Pulmonary artery endothelial cell (primary cell): Measurements from ENCODE around the gene TMEM121. TPM values are rescaled to one million over a fixed set of nuclear protein-coding genes. Genes with fewer than 3 reads are reported as not detected.
"Not testable (repeated sequence)": the region's sequence is repeated elsewhere in the genome, so short reads cannot be mapped to it uniquely, and the experiment has no call there.

Source experiments
- DNase-seq: peaks from one replicate; pipeline ENCODE4 v3.0.0-alpha.2; 2011; ENCODE audit warnings: low read depth, low spot score
- total RNA-seq: library from RNA; depleted of rRNA; stranded (reverse); fragments of >200 nt; gene quantifications from 2 replicates; pipeline ENCODE4 v1.2.3, GENCODE V29; 2014

Gene TMEM121
- total RNA-seq, 1 donor from 2014 or later: 15.6 TPM

DNA sequence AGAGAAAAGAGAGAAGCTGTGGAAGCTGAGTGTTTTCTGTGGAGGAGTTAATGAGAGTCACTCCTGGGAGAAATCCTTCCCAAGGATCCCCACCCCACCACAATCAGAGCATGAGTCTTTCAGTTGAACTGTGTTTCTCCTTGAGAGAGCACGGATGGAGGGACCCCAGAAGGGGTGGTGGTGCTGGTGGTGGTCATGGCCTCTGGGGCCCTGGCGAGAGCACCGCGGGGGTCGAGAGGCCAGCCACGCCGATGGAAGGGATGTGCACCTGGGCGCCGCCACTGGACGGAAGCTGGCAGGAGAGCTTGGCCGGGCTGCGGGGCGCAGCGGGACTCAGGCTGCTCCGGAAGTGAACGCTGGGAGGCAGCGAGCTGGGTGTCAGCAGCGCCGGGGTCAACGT, 20.0 kb downstream of the TMEM121 start:
- DNase-seq: not testable (repeated sequence)

DNA sequence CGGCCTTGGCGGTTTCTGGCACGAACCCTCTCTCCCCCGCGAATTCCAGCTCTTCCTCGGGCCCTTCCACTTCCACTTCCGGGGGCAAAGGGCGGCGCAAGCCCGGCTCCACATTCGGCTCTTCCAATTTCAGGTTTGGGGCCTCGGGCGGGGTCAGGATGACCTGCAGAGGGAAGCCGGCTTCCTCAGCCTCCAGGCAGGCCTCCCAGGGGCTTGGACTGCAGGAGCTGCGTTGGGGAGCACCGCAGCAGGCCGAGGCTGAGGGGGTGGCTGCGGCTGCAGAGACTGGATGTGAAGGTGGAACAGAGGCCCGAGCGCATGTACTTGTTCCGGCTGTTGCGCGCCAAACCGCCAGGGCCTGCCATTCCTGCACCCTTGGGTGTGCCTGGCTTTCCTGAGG, 20.7 kb downstream of the TMEM121 start:
- DNase-seq: not testable (repeated sequence)

DNA sequence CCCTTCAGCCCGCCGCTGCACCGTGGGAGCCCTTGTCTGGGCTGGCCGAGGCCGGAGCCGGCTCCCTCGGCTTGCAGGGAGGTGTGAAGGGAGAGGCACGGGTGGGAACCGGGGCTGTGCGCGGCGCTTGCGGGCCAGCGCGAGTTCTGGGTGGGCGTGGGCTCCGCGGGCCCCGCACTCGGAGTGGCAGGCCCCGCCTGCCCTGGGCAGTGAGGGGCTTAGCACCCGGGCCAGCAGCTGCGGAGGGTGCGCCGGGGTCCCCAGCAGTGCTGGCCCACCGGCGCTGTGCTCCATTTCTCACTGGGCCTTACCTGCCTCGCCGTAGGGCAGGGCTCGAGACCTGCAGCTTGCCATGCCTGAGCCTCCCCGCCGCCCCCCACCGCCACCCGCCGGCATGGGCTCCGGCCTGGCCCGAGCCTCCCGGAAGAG, 21.4 kb downstream of the TMEM121 start:
- no peak for DNase-seq

DNA sequence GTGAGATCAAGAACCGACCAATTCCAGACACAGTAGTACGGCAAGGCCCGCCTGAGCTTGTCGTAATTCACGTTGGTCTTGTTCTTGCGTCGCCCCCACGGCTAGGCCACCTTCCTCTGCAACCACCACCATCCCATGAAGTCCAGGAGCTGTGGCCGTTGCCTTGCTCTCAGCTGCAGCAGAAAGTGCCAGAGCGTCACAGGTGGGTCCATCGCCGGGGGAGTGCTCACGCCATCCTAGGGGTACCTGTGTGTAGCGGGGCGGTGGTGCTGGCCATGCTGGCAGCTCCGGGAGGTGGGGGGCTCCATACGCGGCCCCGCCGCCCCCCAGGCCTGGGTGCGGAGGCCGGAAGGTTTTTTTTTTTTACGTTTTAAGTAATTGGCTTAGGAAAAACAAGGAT, 23.1 kb downstream of the TMEM121 start:
- no peak for DNase-seq

DNA sequence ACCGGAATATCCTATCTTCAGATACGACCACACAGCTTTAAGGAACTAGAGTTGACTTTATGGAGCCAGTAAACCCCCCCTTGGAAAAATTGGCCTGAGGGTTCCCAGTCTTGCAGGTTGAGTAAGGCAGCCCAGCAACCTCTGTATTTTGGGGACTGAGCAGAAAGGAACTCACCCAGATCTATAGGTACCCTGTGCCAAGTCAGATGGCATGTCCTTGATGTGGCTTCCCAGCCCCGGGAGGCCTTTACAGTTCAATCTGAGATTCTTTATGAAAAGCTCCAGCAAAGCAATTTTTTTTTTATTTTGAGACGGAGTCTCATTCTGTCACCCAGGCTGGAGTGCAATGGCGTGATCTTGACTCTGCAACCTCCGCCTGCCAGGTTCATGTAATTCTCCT, 27.6 kb downstream of the TMEM121 start:
- DNase-seq: no peak

DNA sequence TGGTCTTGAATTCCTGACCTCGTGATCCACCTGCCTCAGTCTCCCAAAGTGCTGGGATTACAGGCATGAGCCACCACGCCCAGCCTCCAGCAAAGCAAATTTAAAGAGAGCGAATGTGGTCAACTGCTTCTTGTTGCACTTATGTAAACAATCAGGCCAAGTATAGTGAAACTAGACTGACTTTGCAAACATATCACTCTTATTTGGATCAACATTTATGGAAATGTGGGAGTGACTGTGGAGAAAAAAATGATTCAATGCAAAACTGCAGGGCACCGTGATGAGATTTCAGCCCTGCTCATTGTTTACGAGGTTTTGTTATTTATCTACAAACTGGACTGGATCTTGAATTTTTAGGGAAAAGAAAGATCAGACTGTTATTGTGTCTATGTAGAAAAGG, 28.1 kb downstream of the TMEM121 start:
- DNase-seq: no peak

DNA sequence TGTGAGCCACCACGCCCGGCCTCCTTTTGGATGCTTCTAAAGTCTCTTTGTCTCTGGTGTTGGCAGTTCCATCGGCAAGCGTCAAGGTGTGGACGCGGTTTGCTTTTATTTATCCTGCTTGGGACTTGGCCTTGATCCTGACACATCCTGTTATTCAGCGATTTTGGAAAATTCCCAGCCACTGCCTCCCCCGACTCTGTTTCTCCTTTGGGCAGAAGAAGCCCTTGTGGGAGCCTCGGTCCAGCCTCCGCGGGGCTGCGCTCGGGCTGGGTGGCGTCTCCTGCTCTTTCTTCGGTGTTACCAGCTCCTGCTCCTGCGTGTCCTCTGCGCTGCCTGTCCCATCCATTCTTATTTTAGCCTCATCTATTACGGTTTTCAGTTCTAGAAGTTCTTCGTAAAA, 31.3 kb downstream of the TMEM121 start:
- not testable (repeated sequence) for DNase-seq

DNA sequence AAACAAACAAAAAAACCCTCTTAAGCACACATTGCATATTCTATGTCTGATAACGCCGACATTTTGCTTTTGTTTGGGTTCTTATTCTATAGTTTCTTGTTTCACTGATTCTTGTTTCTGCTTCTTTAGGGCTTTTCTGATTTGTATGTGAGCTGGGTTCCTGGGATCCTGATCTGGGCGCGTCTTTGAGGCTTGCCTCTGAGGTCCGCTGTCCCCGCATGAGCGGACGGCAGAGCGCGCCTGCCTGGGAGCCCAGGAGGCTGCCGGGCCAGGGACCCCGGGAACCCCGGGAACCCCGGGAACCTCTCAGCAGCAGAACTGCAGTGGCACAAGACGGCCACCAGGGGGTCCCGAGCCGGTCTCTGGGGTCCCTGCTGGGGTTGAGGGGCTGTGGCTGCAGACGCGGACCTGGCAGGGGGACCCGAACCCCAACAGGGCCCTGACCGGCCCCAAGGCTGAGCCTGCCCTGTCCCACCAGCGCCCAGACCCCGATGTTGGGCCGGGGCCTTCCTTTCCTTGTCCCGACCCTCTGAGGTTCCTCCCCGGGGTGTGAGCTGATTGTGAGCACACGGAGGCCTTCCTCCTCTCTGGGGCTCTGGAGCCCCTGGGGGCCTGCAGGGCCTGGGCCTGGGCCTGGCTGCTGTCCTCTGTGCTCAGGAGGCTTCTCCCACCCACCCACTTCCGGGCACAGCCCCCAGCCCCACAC, 32.2 kb downstream of the TMEM121 start:
- not testable (repeated sequence) for DNase-seq

DNA sequence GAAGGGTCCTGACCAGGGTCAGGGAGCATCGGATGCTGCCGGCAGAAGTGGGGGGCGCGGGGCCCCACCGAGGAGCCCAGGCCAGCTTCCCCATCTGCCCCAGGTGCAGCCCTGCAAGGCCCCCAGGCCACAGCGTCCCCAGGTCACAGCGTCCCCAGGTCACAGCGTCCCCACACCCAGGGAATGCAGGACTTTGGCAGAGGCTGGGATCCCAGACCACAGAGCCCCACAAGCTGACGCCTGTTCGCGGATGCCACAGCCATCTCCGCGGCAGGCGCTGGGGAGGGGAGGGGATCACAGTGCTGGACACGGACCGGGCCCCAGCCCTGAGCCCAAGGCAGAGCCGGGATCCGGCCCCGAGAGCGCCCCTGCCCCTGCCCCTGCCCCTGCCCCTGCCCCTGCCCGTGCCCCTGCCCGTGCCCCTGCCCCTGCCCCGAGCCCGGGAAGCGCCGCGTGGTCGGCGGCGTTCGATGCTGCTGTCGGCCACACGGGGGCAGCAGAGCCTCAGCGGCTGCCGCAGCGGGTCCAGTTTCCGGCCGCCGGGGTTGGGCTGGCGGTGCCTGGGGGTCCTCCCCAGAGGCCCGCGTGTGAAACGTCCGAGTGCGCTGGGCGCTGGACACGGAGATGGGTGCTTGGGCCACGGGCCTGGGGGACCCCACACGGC, 33.1 kb downstream of the TMEM121 start:
- not testable (repeated sequence) for DNase-seq

DNA sequence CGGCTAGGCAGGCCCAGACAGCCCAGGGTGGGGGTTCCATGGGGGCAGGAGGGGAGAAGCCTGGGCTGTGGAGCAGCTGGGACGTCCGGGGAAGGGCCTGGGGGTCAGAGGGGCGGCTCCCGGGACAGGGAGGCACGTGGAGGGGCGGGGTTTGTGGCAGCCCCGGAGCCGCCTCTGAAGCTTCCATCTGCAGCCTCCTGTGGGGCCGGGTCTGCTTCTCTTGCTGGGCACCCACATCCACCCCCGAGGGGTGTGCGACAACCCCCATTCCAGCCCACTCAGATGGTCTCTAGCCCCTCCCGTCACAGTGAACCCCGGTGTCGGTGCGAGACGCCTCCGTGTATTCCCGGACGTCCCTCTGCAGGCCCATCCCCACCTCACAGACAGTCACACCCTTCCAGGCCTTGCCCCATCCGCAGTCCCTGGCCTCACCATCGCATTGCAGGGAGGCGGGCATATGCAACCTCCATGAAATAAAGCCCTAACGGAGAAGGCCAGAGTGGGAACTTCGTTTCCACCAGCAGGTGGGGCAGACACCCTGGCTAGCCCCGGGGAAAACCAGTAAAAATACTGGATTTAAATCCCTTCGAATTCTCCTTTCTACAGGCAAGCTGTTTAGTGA, 33.8 kb downstream of the TMEM121 start:
- not testable (repeated sequence) for DNase-seq

DNA sequence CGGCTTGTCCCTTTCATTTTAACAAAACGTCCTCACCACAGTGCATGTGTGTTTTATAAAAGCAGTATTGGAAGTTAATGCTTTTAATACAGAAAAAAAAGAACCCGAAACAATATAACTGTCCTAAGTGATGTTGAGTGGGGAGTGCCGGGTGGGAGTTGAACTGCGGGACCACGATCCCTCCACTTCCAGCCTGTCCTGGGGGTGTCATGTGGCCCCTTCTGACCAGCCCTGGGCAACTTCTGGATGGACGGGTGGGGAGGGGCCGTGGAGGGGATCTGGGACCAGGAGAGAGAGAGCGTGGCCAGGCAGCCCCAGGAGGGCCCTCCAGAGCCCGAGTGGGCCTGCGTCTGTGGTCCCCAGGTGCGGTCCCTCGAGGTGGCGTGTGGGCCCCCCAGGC, 35.0 kb downstream of the TMEM121 start:
- not testable (repeated sequence) for DNase-seq

DNA sequence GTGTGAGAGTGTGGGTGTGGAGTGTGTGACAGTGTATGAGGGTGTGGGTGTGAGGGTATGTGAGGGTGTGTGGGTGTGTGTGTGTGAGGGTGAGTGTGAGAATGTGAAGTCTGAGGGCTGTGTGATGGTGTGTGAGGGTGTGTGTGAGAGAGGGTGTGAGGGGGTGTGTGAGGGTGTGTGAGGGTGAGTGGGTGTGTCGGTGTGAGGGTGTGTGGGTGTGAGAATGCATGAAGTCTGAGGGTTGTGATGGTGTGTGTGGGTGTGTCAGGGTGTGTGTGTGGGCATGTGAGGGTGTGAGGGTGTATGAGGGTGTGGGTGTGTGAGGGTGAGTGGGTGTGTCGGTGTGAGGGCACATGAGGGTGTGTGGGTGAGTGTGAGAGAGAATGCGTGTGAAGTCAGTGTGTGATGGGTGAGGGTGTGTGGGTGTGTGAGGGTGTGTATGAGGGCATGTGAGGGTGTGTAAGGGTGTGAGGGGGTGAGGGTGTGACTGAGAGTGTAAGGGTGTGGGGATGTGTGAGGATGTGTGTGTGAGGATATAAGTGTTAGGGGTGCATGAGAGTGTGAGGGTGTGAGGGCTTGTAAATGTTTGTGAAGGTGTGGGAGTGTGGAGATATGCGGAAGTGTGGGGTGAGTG, 36.4 kb downstream of the TMEM121 start:
- DNase-seq: no peak

DNA sequence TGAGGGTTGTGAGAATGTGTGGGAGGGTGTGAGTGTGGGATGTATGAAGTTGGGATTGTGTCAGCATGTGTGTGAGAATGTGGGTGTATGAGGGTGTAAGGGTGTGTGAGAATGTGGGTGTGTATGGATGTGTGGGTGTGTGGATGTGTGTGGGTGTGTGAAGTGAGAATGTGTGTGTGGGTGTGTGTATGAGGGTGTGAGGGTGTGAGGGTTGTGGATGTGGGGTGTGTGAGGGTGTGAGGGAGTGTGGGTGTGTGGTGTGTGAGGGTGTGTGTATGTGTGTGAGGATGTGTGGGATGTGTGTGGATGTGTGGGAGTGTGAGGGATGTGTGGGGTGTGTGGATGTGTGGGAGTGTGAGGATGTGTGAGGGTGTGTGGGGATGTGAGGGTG, 37.0 kb downstream of the TMEM121 start:
- DNase-seq: no peak

DNA sequence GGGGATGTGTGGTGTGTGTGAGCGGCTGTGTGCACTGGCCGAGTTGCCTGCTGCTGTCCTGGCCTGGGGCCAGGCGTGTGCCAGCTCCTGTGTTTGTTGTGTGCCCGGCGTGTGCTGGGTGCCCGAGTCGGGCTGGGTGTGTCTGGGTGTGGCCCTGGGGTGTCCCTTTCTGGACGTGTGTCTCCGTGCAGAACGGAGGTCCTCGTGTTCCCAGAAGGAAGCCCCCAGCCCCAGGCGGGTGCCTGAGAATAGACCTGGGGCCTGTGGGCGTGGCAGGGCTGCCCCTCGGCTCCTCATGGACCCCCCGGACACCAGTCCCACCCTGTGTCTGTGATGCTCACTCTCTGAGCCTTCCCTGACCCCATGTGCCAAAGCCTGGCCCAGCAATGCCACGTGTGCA, 38.2 kb downstream of the TMEM121 start:
- not testable (repeated sequence) for DNase-seq

DNA sequence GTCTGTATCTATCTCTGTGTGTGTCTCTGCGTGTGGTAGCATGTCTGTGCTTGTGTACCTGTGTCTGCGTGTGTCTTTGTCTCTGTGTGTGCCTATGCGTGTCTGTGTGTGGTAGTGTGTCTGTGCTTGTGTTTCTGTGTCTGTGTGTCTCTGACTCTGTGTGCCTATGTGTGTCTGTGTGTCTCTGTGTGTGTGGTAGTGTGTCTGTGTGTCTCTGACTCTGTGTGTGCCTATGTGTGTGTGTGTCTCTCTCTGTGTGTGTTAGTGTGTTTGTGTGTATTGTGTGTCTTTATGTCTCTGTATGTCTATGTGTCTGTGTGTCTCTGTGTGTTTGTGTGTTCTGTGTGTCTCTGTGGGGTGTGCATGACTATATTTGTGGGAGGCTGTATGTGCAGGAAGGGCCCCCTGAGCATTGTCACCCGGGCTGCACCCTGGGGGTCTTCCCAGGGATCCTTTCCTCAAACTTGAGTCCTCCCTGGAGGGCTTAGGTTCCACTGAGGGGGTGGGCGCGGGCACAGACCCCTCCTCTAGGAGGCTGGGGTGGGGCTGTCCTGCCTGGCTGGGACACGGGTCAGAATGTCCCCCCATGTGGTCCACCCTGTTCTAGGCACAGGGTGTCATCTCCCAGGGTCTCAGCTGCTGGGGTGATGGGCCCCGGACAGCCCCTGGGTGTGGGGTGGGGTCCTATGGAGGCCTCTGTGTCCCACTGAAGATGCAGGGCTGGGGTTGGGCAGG, 39.0 kb downstream of the TMEM121 start:
- DNase-seq: not testable (repeated sequence)

DNA sequence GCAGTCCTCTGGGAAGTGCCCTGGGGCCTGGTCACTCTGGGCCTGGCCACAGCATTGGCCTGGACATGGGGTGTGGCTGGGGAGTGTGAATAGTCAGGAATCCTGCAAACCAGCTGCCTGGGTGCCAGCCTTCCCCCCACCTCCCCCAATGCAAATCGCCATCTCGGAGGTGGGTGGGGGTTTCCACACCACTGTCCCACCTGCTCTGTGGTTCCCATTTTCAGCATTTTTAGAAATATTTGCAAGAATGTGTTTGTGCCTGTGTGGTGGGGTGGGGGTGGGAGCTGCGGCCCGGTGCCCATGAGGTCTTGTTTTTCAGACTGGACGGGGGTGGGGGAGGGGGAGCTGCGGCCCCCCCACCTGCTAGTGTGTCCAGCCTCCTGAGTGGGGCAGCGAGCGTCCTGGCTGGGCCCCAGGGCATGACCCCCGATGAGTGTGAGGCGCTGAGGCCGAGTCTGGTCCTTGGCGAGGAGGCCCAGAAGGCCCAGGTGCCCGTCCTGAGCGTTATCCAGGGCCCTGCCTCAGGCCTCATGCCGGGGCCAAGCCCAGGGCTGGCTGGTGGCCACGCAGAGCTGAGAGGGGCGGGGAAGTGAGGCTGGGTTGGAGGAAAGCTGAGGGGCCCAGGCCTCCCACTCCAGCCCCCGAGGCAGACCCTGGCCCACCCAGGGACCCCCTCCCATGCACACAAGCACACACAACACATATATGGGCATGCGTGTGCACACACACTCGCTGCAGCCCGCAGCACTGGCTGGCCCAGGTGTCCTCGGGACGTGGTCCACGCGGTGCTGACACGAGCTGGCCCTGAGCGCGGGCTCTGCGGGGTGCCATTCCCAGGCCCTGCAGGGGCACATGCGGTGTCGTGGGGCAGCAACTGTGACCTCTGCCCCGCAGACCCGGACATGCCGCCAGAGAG, 40.1 kb downstream of the TMEM121 start:
- not testable (repeated sequence) for DNase-seq

DNA sequence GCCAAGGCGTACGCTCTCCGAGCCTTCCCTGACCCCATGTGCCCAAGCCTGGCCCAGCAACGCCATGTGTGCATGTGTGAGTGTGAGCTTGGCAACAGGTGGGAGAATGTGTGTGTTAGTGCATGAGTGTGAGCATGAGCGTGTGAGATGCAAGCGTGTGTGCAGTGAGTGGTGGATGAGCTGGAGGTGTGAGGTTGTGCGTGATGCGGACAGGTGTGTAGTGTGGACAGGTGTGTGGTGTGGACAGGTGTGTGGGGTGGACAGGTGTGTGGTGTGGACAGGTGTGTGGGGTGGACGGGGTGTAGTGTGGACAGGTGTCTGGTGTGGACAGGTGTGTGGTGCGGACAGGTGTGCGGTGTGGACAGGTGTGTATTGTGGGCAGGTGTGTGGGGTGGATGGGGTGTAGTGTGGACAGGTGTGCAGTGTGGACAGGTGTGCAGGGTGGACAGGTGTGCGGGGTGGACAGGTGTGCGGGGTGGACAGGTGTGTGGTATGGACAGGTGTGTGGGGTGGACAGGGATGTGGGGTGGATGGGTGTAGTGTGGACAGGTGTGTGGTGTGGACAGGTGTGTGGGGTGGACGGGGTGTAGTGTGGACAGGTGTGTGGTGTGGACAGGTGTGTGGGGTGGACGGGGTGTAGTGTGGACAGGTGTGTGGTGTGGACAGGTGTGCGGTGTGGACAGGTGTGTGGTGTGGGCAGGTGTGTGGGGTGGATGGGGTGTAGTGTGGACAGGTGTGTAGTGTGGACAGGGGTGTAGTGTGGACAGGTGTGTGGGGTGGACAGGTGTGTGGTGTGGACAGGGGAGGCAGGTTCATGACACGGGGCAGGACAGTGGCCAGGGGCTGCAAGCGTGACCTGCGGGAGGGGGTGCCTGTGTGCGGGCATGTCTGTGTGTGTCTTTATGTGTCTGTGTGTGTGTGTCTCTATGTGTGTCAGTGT, 41.1 kb downstream of the TMEM121 start:
- not testable (repeated sequence) for DNase-seq

DNA sequence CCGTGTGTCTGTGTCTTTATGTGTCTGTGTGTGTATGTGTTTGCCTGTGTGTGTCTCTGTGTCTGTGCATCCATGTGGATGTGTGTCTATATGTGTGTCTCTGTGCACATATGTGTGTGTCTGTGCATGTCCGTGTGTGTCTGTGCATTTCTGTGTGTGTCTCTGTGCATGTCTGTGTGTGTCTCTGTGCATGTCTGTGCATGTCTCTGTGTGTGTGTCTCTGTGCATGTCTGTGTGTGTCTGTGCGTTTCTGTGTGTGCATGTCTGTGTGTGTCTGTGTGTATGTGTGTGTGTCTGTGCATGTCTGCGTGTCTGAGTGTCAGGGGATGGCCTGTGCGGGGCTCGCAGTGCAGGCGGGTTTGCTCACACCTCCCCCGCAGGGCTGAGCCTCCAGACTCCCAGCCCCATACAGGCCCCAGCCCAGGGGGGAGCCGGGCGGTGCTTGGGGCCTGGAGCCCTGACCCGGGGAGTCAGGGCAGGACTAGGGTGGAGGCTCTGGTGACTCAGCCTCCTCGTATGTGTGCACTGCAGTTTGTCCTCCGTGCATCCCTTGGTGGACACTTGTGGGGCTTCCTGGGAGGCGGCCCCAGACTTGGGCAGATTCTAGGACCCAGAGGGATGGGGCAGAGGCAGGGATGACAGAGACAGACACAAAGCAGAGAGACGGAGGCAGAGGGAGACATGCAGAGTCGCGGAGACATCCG, 41.9 kb downstream of the TMEM121 start:
- not testable (repeated sequence) for DNase-seq
